H7 (cell line): Measurements from ENCODE around the gene RBBP7. TPM values are rescaled to one million over a fixed set of nuclear protein-coding genes. Genes with fewer than 3 reads are reported as not detected.

Experiments used
- DNase-seq: peaks from one replicate; pipeline ENCODE4 v3.0.0; 2012
- H3K27me3 ChIP-seq: 2 replicates; pipeline ENCODE4 v1.6.0; 2011; ENCODE audit warnings: mild to moderate bottlenecking, low read length; ENCODE audit not compliant: control insufficient read depth, insufficient read depth
- H3K36me3 ChIP-seq: replicated peaks from 2 replicates; pipeline ENCODE4 v1.5.1; 2011; ENCODE audit warnings: low read length; ENCODE audit not compliant: control insufficient read depth, insufficient read depth
- H3K4me3 ChIP-seq: 2 replicates; pipeline ENCODE4 v1.5.1; 2011; ENCODE audit warnings: low read depth, mild to moderate bottlenecking, control low read depth, low read length, moderate library complexity; ENCODE audit not compliant: insufficient read depth
- total RNA-seq: library from RNA; depleted of rRNA; stranded (reverse); fragments of >200 nt; shearing (Covaris generic); gene quantifications from 2 replicates; pipeline ENCODE4 v1.2.3, GENCODE V29; 2014; rRNA removed

The RBBP7 gene
- total RNA-seq: 158 and 198 TPM in 2 replicates

GRCh38 chrX:16870095-16870861, at the start of gene RBBP7:
Gene RBBP7, minus strand, starts transcription at chrX:16870362. Its CDS starts 309 bp downstream, at chrX:16870053.
- Histone ChIP-seq H3K27me3 (no peaks in the 10 kb centered on the region; the same call in 1 of the 2 replicates), H3K4me3 (peak within 1 kb of the TSS; percentile 95), H3K36me3 (peaks cover 10% of the 10 kb centered on the region)
- DNase-seq: peak; percentile 99

GRCh38 chrX:16918979-16919378, 48.8 kb upstream of the RBBP7 start:
- no peaks in the 10 kb centered on the region for H3K36me3 ChIP-seq

GRCh38 chrX:16917120-16917519, 47.0 kb upstream of the RBBP7 start:
- no peaks in the 10 kb centered on the region; the same call in 1 of the 2 replicates for H3K27me3 ChIP-seq
- H3K36me3 ChIP-seq: no peaks in the 10 kb centered on the region
- DNase-seq: no peak
- H3K4me3 ChIP-seq: no peak overlapping the region

More at GRCh38 chrX:16918979-16919378, 48.8 kb upstream of the RBBP7 start:
- H3K27me3 ChIP-seq: no peaks in the 10 kb centered on the region; the same call in 1 of the 2 replicates
- H3K4me3 ChIP-seq: no peak overlapping the region
- no peak for DNase-seq

DNA sequence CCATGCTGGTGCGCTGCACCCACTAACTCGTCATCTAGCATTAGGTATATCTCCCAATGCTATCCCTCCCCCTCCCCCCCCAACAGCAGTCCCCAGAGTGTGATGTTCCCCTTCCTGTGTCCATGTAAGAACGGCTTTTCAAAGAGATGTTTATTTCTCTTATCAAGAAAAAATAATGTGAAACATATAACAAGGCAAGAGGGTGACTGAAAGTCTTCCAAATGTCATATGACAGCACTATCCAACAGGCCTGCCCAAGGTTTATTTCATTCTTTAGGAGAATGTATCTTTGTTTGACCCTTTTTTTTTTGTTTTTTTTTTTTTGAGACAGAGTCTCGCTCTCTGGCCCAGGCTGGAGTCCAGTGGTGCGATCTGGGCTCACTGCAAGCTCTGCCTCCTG, 46.4 kb upstream of the RBBP7 start:
- H3K4me3 ChIP-seq: no peak overlapping the region
- no peaks in the 10 kb centered on the region for H3K36me3 ChIP-seq
- DNase-seq: no peak
- H3K27me3 ChIP-seq: no peaks in the 10 kb centered on the region; the same call in 1 of the 2 replicates

GRCh38 chrX:16914058-16914457, 43.9 kb upstream of the RBBP7 start:
- Histone ChIP-seq H3K27me3 (no peaks in the 10 kb centered on the region; the same call in 1 of the 2 replicates), H3K36me3 (no peaks in the 10 kb centered on the region), H3K4me3 (no peak overlapping the region)
- no peak for DNase-seq

DNA sequence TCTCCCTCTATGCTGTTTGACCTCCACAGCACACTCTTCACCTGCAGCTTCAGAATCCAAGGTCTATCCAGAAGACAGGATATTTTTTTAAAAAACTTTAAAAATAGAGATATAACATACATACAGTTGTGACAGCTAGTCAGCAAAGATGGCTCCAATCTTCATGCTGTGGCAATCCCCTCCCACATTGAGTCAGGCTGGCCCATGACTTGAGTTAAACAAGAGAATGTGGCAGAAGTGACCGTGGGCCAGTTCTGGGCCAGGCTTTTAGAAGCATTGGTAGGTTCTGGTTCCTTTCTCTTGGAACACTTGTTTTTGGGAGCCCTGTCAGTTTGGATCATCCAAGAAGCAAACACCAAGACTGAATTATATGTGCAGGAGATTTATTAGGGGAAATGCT, 40.2 kb upstream of the RBBP7 start:
- Histone ChIP-seq H3K4me3 (no peak overlapping the region), H3K36me3 (no peaks in the 10 kb centered on the region), H3K27me3 (no peaks in the 10 kb centered on the region; the same call in 1 of the 2 replicates)
- no peak for DNase-seq

GRCh38 chrX:16903274-16904022, 33.3 kb upstream of the RBBP7 start:
- no peak overlapping the region for H3K4me3 ChIP-seq
- no peaks in the 10 kb centered on the region for H3K36me3 ChIP-seq
- no peaks in the 10 kb centered on the region for H3K27me3 ChIP-seq
- DNase-seq: no peak

DNA sequence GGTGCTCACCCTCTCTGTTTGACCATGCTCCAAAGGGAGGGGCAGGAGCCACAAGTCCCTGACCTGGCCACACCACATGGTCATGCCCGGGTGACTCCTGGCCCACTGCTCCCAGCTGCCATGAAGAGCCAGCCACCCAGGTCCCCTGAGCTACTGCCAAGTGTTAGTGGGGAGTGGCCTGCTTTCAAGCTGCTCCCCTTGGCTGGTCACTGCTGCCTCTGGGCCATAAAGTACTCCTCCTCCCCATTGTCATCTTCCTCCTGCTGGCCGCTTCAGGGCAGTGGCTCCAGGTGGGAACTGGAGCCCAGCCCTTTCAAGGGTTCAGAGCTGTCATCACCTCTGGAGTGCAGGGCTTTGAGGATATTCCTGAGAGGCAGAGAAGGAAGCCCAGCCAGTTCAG, 27.3 kb upstream of the RBBP7 start:
- DNase-seq: no peak
- Histone ChIP-seq H3K27me3 (no peaks in the 10 kb centered on the region), H3K36me3 (no peaks in the 10 kb centered on the region), H3K4me3 (no peak overlapping the region)

DNA sequence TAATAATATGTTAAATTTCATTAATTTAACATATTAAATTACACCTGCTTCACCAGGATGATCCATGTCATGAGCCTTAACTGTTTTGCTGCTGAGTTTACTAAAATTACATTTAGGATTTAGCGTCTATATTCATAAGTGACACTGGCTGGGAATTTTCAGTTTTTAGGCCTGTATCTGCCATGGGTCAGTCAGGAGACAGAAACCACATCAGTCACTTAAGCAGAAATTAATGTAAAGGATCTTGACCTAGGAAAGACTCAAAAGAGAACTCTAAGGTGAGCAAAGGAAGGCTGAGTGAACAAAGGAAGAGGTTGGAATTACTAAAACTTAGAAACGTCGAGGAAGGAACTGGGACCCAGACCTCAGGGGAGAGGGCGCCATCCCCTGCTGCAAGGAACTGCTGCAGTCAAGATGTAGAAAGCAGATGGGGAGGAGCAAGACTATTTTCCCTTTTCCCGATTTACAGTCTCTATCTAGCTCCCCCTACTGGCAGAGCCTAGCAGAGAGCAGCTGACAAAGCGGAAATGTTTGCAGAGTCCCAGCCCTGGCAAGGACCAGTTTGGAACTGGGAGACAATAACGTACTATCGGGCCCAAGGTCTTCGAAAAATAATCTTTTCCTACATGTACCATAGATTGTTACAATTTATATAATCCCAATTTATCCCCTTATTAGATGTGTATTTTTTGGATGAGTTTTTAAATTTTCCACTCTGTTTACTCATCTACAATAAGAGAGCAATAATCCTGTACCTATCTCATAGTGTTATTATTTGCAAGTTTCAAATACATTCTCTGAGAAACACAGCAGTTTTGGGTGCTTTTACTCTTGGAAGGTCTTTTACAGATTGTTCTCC, 22.6 kb upstream of the RBBP7 start:
- H3K27me3 ChIP-seq: no peaks in the 10 kb centered on the region
- DNase-seq: peak; percentile 82
- H3K4me3 ChIP-seq: no peak overlapping the region
- H3K36me3 ChIP-seq: no peaks in the 10 kb centered on the region

DNA sequence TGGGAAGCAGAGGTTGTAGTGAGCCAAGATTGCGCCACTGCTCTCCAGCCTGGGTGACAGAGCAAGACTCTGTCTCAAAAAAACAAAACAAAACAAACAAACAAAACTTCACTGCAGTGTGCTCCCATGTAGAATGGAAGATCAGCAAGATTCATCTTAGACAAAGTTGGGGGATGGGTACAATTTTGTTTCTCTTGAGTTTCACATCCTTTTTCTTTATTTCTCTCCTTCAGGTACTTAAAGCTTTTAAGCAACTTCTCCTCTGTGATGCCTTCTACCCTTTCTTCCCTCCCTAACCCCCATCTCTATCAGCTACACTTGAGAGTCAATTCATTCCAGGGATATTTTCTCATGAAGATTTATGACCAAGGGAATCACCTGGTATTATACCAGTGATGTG, 15.5 kb upstream of the RBBP7 start:
- DNase-seq: no peak
- Histone ChIP-seq H3K4me3 (no peak overlapping the region), H3K27me3 (peaks cover 5% of the 10 kb centered on the region; the same call in 1 of the 2 replicates)

GRCh38 chrX:16883487-16883804, 13.3 kb upstream of the RBBP7 start:
- Histone ChIP-seq H3K4me3 (no peak overlapping the region), H3K27me3 (peaks cover 8% of the 10 kb centered on the region), H3K36me3 (no peaks in the 10 kb centered on the region)
- no peak for DNase-seq

More for the DNA sequence above, 15.5 kb upstream of the RBBP7 start:
- H3K36me3 ChIP-seq: no peaks in the 10 kb centered on the region

DNA sequence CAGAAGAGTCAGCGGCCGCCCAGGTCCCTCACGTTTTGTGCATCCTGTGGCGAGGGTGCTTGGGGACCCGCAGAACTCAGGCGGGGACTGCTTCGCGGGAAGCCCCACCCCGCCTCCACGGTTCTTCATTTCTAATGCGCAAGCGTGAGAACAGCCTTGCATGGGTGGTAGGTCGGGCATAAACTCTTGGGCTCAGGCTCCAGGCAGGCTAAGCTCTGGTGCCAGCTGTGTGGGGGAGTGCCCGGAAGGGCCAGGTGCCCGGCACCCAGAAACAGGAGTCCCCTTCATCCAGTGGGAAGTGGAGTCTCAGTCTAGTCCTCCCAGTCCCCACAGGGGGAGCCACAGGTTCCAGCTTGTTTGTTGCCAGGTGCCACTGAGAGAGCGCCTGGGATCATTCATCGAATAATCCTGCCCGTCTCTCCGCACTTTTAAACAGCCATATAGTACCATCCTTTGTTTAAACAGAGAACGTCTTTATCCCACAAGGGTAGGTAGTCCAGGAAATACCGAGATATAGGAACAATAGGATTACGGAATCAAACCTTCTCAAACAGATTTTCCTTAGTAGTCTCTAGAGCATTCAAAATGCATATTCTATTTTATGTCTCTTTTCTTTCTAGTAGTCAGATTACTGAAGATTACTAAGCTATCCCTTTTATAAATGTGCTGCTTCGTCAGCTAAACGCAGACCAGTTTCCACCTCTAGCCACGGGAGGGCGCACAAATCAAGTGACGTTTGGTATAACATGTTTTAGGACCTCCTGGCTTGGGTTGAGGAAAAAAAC, 12.7 kb upstream of the RBBP7 start:
- H3K27me3 ChIP-seq: peaks cover 8% of the 10 kb centered on the region
- DNase-seq: peak; percentile 77
- H3K36me3 ChIP-seq: no peaks in the 10 kb centered on the region
- H3K4me3 ChIP-seq: peak overlapping the region; percentile 53

GRCh38 chrX:16882169-16882568, 12.0 kb upstream of the RBBP7 start:
- no peak overlapping the region for H3K4me3 ChIP-seq
- peak; percentile 23 for DNase-seq
- H3K27me3 ChIP-seq: peaks cover 8% of the 10 kb centered on the region
- H3K36me3 ChIP-seq: no peaks in the 10 kb centered on the region

DNA sequence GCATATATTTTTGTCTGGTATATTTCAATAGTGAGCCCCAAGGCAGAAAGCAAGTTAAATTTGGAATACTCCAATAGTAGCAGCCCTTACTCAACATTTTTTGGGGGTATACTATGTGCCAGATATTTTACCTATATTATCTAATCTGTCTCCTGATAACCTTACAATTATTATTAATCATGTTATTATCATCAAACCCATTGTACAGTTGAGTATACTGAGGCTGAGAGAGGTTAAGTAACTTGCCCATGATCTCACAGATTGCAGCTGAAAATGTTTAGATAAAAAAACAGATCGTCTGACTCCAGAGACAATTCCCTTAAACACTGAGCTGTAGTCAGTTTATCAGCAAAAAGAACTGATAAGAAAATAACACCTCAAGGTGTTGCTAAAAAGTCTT, 6.5 kb upstream of the RBBP7 start:
- H3K36me3 ChIP-seq: no peaks in the 10 kb centered on the region
- peaks cover 3% of the 10 kb centered on the region for H3K27me3 ChIP-seq
- no peak overlapping the region for H3K4me3 ChIP-seq
- DNase-seq: no peak
